SK-N-SH (cell line): ENCODE data around the gene KCTD21. TPM values are rescaled to one million over a fixed set of nuclear protein-coding genes. Genes with fewer than 3 reads are reported as not detected.

Experiments
- CTCF ChIA-PET: fragments of 300-600, 350-600 bp; formaldehyde crosslinking; extraction: SDS; loops from one replicate; lab custom pipeline; 2021; lab: Yijun Ruan, JAX
- POLR2A ChIA-PET: fragments of 350-600 bp; sonication (Branson Sonifier 250); formaldehyde crosslinking; extraction: SDS; loops from one replicate; lab custom pipeline; 2020; ENCODE audit warnings: antibody characterized with exemption, inconsistent platforms; lab: Yijun Ruan, JAX
- DNase-seq: peaks from one replicate; pipeline ENCODE4 v3.0.0; 2012
- H2AFZ ChIP-seq: fragments of 200-600 bp; sonication (generic); 2 replicates; pipeline ENCODE4 v1.8.1; 2016; ENCODE audit warnings: antibody characterized with exemption, mild to moderate bottlenecking, low read depth
- H3F3A ChIP-seq: fragments of 200-600 bp; sonication (generic); replicated peaks from 2 replicates; pipeline ENCODE3; 2016; ENCODE audit warnings: antibody characterized with exemption, mild to moderate bottlenecking; ENCODE audit not compliant: insufficient read depth
- H3K27ac ChIP-seq, 2 experiments: fragments of 200-500 bp in 1 of 2; fragments of 200-600 bp in 1 of 2; sonication (Bioruptor generic) in 1 of 2; sonication (generic), shearing (Covaris generic) in 1 of 2; 2 replicates each; pipeline versions ENCODE4 v1.5.1 to v1.6.1; 2014 to 2016; ENCODE audit warnings: low read depth in 2 of 2, inconsistent platforms in 1 of 2, low read length in 1 of 2, mild to moderate bottlenecking in 1 of 2, mixed read lengths in 1 of 2
- H3K27me3 ChIP-seq: fragments of 200-600 bp; sonication (generic), shearing (Covaris generic); 2 replicates; pipeline ENCODE4 v1.6.1; 2016; ENCODE audit warnings: mixed run types; ENCODE audit not compliant: insufficient read depth
- H3K36me3 ChIP-seq, 2 experiments: fragments of 200-500 bp in 1 of 2; fragments of 200-600 bp in 1 of 2; sonication (Bioruptor generic) in 1 of 2; sonication (generic) in 1 of 2; replicated peaks in 1 of 2; 2 replicates each; pipeline versions ENCODE3 to v1.5.1; 2014 to 2016; ENCODE audit warnings: low read length in 1 of 2, mild to moderate bottlenecking in 1 of 2; ENCODE audit not compliant: insufficient read depth in 2 of 2, control insufficient read depth in 1 of 2
- H3K4me1 ChIP-seq, 2 experiments: fragments of 200-500 bp in 1 of 2; fragments of 200-600 bp in 1 of 2; sonication (Bioruptor generic) in 1 of 2; sonication (generic), shearing (Covaris generic) in 1 of 2; 2 replicates each; pipeline versions ENCODE4 v1.5.1 to v1.6.1; 2014 to 2016; ENCODE audit warnings: low read depth in 1 of 2, low read length in 1 of 2, mixed run types in 1 of 2; ENCODE audit not compliant: insufficient read depth in 2 of 2, control insufficient read depth in 1 of 2
- H3K4me2 ChIP-seq: fragments of 200-600 bp; sonication (generic), shearing (Covaris generic); 2 replicates; pipeline ENCODE4 v1.6.1; 2017; ENCODE audit warnings: mixed run types
- H3K4me3 ChIP-seq, 2 experiments: fragments of 200-500 bp in 1 of 2; fragments of 200-600 bp in 1 of 2; sonication (Bioruptor generic) in 1 of 2; sonication (generic), shearing (Covaris generic) in 1 of 2; 2 replicates each; pipeline versions ENCODE4 v1.5.1 to v1.8.1; 2014 to 2016; ENCODE audit warnings: low read depth in 2 of 2, inconsistent platforms in 1 of 2, low read length in 1 of 2, mild to moderate bottlenecking in 1 of 2, mixed read lengths in 1 of 2, moderate library complexity in 1 of 2
- H3K79me2 ChIP-seq: fragments of 200-600 bp; sonication (generic); 2 replicates; pipeline ENCODE4 v1.8.1; 2017; ENCODE audit warnings: mild to moderate bottlenecking; ENCODE audit not compliant: insufficient read depth
- H3K9ac ChIP-seq: fragments of 200-600 bp; sonication (generic); 2 replicates; pipeline ENCODE4 v1.6.1; 2017; ENCODE audit warnings: mixed run types
- H3K9me2 ChIP-seq: fragments of 200-600 bp; sonication (generic); 2 replicates; pipeline ENCODE4 v1.6.1; 2017; ENCODE audit warnings: mixed run types
- H3K9me3 ChIP-seq: fragments of 200-600 bp; sonication (generic); 2 replicates; pipeline ENCODE4 v1.6.1; 2017; ENCODE audit warnings: mixed run types, mild to moderate bottlenecking, moderate library complexity
- H4K20me1 ChIP-seq: fragments of 200-600 bp; sonication (generic); 2 replicates; pipeline ENCODE4 v1.6.1; 2017; ENCODE audit warnings: mild to moderate bottlenecking, mixed run types; ENCODE audit not compliant: insufficient read depth
- CTCF ChIP-seq: fragments of 200-600 bp; sonication (generic); IDR thresholded peaks from 2 replicates; pipeline ENCODE4 v1.6.1; 2017; ENCODE audit warnings: antibody characterized with exemption, mild to moderate bottlenecking, moderate library complexity
- ELF1 ChIP-seq: IDR thresholded peaks from 2 replicates; pipeline ENCODE4 v1.4.0; 2012
- EP300 ChIP-seq, 2 experiments: IDR thresholded peaks; 2 replicates each; pipeline versions ENCODE4 v1.4.0 to v1.6.1; 2012; ENCODE audit warnings: borderline replicate concordance in 1 of 2, low read depth in 1 of 2, low read length in 1 of 2
- GATA2 ChIP-seq: sonication (generic); formaldehyde crosslinking; IDR thresholded peaks from 2 replicates; pipeline ENCODE4 v1.5.0; 2020; ENCODE audit warnings: mild to moderate bottlenecking, missing genetic modification reagents
- IRF3 ChIP-seq: fragments of 150-350 bp; IDR thresholded peaks from 2 replicates; pipeline ENCODE4 v1.6.1; 2016; ENCODE audit warnings: mild to moderate bottlenecking, low read depth, low read length
- JUND ChIP-seq: IDR thresholded peaks from 2 replicates; pipeline ENCODE4 v1.4.0; 2012
- MEF2A ChIP-seq: IDR thresholded peaks from 2 replicates; pipeline ENCODE4 v1.4.0; 2012; ENCODE audit warnings: low read depth, borderline replicate concordance
- MXI1 ChIP-seq: IDR thresholded peaks from 2 replicates; pipeline ENCODE4 v1.6.1; 2012; ENCODE audit warnings: mild to moderate bottlenecking, low read depth, low read length, improper control_type of control experiment
- RAD21 ChIP-seq: IDR thresholded peaks from 2 replicates; pipeline ENCODE4 v1.6.1; 2012; ENCODE audit warnings: mild to moderate bottlenecking, low read length
- RCOR1 ChIP-seq: fragments of 150-350 bp; IDR thresholded peaks from 2 replicates; pipeline ENCODE4 v1.6.1; 2017; ENCODE audit warnings: antibody characterized with exemption, low read length
- RXRA ChIP-seq: IDR thresholded peaks from 2 replicates; pipeline ENCODE4 v1.4.0; 2012; ENCODE audit warnings: low read depth, mild to moderate bottlenecking, borderline replicate concordance
- SIN3A ChIP-seq: IDR thresholded peaks from 2 replicates; pipeline ENCODE4 v1.6.1; 2012; ENCODE audit warnings: low read depth, mild to moderate bottlenecking, low read length, moderate library complexity, borderline replicate concordance
- SMC3 ChIP-seq: IDR thresholded peaks from 2 replicates; pipeline ENCODE4 v1.6.1; 2012; ENCODE audit warnings: low read depth, low read length, improper control_type of control experiment
- TAF1 ChIP-seq: IDR thresholded peaks from 2 replicates; pipeline ENCODE4 v1.6.1; 2012; ENCODE audit warnings: low read depth, mild to moderate bottlenecking, low read length, moderate library complexity, borderline replicate concordance
- USF2 ChIP-seq: fragments of 150-350 bp; IDR thresholded peaks from 2 replicates; pipeline ENCODE4 v1.6.1; 2017; ENCODE audit warnings: antibody characterized with exemption, low read length, low read depth, borderline replicate concordance
- ZBTB33 ChIP-seq: IDR thresholded peaks from 2 replicates; pipeline ENCODE4 v1.4.0; 2012; ENCODE audit warnings: low read depth, borderline replicate concordance
- WGBS: methylation state at CpG from one replicate; pipeline ENCODE4 v1.1.6; 2017; ENCODE audit warnings: low lambda C conversion rate; 5-methylcytosine and 5-hydroxymethylcytosine counted together
- polyA plus RNA-seq, 3 experiments: library from polyadenylated mRNA; depleted of rRNA; stranded (reverse); fragments of >200 nt; gene quantifications; 2 replicates each; pipeline ENCODE4 v1.2.3, GENCODE V29; 2012

KCTD21 gene
- polyA plus RNA-seq, 1 of the 3 experiments (the other 2 are of a cell fraction): 5.0 TPM

- Histone ChIP-seq H3K4me1 (peaks cover 0 to 22% of the 10 kb centered on the region in 2 experiments; a peak in 1 of 4 replicates), H3K4me2 (peak overlapping the region; percentile 34; the same call in 1 of the 2 replicates), H3K9me2 (no peaks in the 10 kb centered on the region), H3K27me3 (no peaks in the 10 kb centered on the region), H3K27ac (peak overlapping the region; percentile 61 to 72), H4K20me1 (no peaks in the 10 kb centered on the region), H2AFZ (no peak overlapping the region), H3F3A (no peaks in the 10 kb centered on the region), H3K36me3 (peaks cover 0 to 19% of the 10 kb centered on the region in 2 experiments), H3K79me2 (no peaks in the 10 kb centered on the region), H3K4me3 (no peak overlapping the region), H3K9ac (no peak overlapping the region), H3K9me3 (no peaks in the 10 kb centered on the region)
- peak; percentile 75 for DNase-seq
- TF ChIP-seq CTCF: no peak
- 0 out of 4 replicates have a peak, but pooled peaks of 1 of the 2 experiments have one; percentile 24 for TF ChIP-seq EP300 (IDR thresholded peaks at IDR 0.05; ENCODE audit: borderline replicate concordance in 1 of 2, low read depth in 1 of 2, low read length in 1 of 2)
- WGBS: 75% methylated on average over 14 of the region's 17 CpGs
- ChIA-PET POLR2A (no interaction called here), CTCF (interaction anchor here (1.4 kb wide), 1 partner anchor 396 kb away, joined by 3 read pairs; no protein-coding TSS in a partner anchor)
Measured at GRCh38 chr11:78168539-78169477, 19.6 kb downstream of the KCTD21 start.

- ChIA-PET POLR2A (no interaction called here), CTCF (no interaction called here)
- TF ChIP-seq MXI1 (no peak), SIN3A (no peak), IRF3 (no peak), ELF1 (no peak), MEF2A (no peak), SMC3 (no peak), JUND (no peak), RAD21 (no peak), USF2 (no peak), RCOR1 (no peak), TAF1 (no peak), EP300 (IDR thresholded peaks at IDR 0.05; ENCODE audit: borderline replicate concordance in 1 of 2, low read depth in 1 of 2, low read length in 1 of 2) (no peak), RXRA (no peak), GATA2 (CRISPR knock-in tag) (no peak), ZBTB33 (no peak)
- TF ChIP-seq, all 33 proteins: peak for 0
Measured at GRCh38 chr11:78166855-78167469, 21.5 kb downstream of the KCTD21 start.

More at GRCh38 chr11:78166855-78167469, 21.5 kb downstream of the KCTD21 start:
- DNase-seq: no peak
- H3K9me2 ChIP-seq: no peaks in the 10 kb centered on the region
- no peaks in the 10 kb centered on the region for H4K20me1 ChIP-seq
- H3K27me3 ChIP-seq: no peaks in the 10 kb centered on the region
- H2AFZ ChIP-seq: no peak overlapping the region
- H3K36me3 ChIP-seq: peaks cover 0 to 5% of the 10 kb centered on the region in 2 experiments
- H3K9me3 ChIP-seq: no peaks in the 10 kb centered on the region
- no peak overlapping the region for H3K9ac ChIP-seq
- peaks cover 0 to 33% of the 10 kb centered on the region in 2 experiments; a peak in 1 of 4 replicates for H3K4me1 ChIP-seq
- H3K4me3 ChIP-seq: no peak overlapping the region
- no peaks in the 10 kb centered on the region for H3F3A ChIP-seq
- H3K4me2 ChIP-seq: no peak overlapping the region
- H3K27ac ChIP-seq: peak overlapping the region in 1 of 2 experiments; percentile 45; a peak in 1 of 4 replicates
- H3K79me2 ChIP-seq: no peaks in the 10 kb centered on the region
- 96% methylated on average over 5 of the region's 6 CpGs for WGBS
